ENCODE data around the gene VIPAS39. TPM values are rescaled to one million over a fixed set of nuclear protein-coding genes. Genes with fewer than 3 reads are reported as not detected.

Gene VIPAS39
- total and polyA plus RNA-seq, 2 of the 13 experiments (the other 11 are each of a cell fraction or from before 2014, with no cell fraction given): 13.3 to 21.5 TPM

DNA sequence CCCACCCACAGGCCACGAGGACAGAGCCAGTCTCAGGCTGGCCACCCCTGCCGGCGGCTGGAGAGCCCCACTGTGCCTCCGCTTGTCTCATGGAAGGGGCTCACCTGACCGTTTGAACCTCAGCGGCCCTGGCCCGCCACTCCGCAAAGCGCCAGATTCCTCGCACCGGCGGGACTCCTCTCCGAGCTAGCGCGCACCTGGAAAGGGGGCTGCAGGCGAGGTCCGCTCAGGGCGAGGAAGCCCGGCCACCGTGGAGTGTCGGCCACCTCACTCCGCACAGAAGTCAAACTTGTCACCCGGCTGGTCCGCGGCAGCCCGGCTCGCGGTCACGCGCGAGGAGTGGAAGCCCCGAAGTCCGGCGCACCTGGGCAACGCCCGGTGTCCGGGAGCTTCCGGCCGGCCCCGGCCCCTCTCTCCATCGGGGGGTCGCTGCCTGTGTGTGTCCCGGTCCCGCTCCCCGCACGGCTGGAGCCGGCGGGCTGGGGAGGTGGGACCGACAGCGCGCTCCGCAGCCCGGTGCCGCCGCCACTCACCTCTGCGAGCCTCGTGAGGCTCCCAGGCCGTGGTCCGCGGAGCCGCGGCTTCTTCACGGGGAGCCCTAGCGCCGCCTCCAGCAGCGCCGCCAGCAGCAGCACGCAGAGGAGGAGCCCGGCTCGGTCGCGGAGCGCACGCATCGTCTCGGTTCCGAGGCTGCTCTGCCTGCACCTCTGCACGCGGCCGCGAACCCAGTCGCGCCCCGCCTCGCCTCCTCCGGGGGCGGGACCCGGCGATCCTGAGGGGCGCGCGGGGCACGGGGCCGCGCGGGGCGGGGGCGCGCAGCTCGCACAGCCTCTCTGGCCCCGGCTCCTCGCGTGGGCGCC, 40.9 kb upstream of the VIPAS39 start, which contains the start of gene ISM2 (continued):
- peak; percentile 67; the same call in 1 of the 2 replicates for TF ChIP-seq CSRNP1 (CRISPR knock-in tag; IDR thresholded peaks at IDR 0.05)
- TF ChIP-seq BATF2 (CRISPR knock-in tag; IDR thresholded peaks at IDR 0.05): peak; percentile 84; the same call in 1 of the 2 replicates
- TF ChIP-seq HOXA3 (CRISPR knock-in tag; IDR thresholded peaks at IDR 0.05): peak; percentile 49
- no peak for TF ChIP-seq ZNF138 (CRISPR knock-in tag; IDR thresholded peaks at IDR 0.05; ENCODE audit: low read depth)
- peak; percentile 77 for TF ChIP-seq ARID4A (CRISPR knock-in tag; IDR thresholded peaks at IDR 0.05; ENCODE audit: borderline replicate concordance)
- TF ChIP-seq, protein P1, sequence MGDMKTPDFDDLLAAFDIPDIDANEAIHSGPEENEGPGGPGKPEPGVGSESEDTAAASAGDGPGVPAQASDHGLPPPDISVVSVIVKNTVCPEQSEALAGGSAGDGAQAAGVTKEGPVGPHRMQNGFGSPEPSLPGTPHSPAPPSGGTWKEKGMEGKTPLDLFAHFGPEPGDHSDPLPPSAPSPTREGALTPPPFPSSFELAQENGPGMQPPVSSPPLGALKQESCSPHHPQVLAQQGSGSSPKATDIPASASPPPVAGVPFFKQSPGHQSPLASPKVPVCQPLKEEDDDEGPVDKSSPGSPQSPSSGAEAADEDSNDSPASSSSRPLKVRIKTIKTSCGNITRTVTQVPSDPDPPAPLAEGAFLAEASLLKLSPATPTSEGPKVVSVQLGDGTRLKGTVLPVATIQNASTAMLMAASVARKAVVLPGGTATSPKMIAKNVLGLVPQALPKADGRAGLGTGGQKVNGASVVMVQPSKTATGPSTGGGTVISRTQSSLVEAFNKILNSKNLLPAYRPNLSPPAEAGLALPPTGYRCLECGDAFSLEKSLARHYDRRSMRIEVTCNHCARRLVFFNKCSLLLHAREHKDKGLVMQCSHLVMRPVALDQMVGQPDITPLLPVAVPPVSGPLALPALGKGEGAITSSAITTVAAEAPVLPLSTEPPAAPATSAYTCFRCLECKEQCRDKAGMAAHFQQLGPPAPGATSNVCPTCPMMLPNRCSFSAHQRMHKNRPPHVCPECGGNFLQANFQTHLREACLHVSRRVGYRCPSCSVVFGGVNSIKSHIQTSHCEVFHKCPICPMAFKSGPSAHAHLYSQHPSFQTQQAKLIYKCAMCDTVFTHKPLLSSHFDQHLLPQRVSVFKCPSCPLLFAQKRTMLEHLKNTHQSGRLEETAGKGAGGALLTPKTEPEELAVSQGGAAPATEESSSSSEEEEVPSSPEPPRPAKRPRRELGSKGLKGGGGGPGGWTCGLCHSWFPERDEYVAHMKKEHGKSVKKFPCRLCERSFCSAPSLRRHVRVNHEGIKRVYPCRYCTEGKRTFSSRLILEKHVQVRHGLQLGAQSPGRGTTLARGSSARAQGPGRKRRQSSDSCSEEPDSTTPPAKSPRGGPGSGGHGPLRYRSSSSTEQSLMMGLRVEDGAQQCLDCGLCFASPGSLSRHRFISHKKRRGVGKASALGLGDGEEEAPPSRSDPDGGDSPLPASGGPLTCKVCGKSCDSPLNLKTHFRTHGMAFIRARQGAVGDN (CRISPR knock-in tag; IDR thresholded peaks at IDR 0.05): peak; percentile 93
- TF ChIP-seq, protein P2, sequence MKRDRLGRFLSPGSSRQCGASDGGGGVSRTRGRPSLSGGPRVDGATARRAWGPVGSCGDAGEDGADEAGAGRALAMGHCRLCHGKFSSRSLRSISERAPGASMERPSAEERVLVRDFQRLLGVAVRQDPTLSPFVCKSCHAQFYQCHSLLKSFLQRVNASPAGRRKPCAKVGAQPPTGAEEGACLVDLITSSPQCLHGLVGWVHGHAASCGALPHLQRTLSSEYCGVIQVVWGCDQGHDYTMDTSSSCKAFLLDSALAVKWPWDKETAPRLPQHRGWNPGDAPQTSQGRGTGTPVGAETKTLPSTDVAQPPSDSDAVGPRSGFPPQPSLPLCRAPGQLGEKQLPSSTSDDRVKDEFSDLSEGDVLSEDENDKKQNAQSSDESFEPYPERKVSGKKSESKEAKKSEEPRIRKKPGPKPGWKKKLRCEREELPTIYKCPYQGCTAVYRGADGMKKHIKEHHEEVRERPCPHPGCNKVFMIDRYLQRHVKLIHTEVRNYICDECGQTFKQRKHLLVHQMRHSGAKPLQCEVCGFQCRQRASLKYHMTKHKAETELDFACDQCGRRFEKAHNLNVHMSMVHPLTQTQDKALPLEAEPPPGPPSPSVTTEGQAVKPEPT (CRISPR knock-in tag; IDR thresholded peaks at IDR 0.05; ENCODE audit: low read depth): no peak
- 0 out of 2 replicates have a peak, but pooled peaks have one; percentile 87 for TF ChIP-seq KLF6 (CRISPR knock-in tag; IDR thresholded peaks at IDR 0.05)
- TF ChIP-seq BRD4 (CRISPR knock-in tag; IDR thresholded peaks at IDR 0.05): no peak
- 0 out of 2 replicates have a peak, but pooled peaks have one; percentile 17 for TF ChIP-seq KMT2A (CRISPR knock-in tag; IDR thresholded peaks at IDR 0.05)
- 0 out of 2 replicates have a peak, but pooled peaks have one; percentile 18 for TF ChIP-seq ZNF766 (CRISPR knock-in tag; IDR thresholded peaks at IDR 0.05; ENCODE audit: borderline replicate concordance)
- TF ChIP-seq, protein P3, sequence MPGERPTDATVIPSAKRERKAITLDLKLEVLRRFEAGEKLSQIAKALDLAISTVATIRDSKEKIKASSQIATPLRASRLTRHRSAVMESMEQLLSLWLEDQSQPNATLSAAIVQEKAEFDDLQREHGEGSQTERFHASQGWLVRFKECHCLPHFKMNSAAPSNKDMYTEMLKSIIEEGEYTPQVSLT (CRISPR knock-in tag; IDR thresholded peaks at IDR 0.05; ENCODE audit: borderline replicate concordance, low read depth): no peak
